PFSK-1 (cell line): ENCODE measurements around the gene FERMT1.

Source experiments
- FOXP2 ChIP-seq: optimal IDR thresholded peaks from 2 replicates; pipeline ENCODE3; 2011; ENCODE audit warnings: borderline replicate concordance, control low read depth, inconsistent platforms; ENCODE audit not compliant: insufficient read depth; ENCODE audit errors: extremely low read length, extremely low read depth
- POLR2AphosphoS5 ChIP-seq: IDR thresholded peaks from 2 replicates; pipeline ENCODE4 v1.6.1; 2012; ENCODE audit warnings: low read depth, mild to moderate bottlenecking, control low read depth, low read length, moderate library complexity
- REST ChIP-seq, 2 experiments: IDR thresholded peaks; 2 replicates each; pipeline versions ENCODE4 v1.6.1 to v1.8.0; 2011 to 2012; ENCODE audit warnings: low read depth in 2 of 2, low read length in 2 of 2, control low read depth in 1 of 2, inconsistent platforms in 1 of 2, mild to moderate bottlenecking in 1 of 2, moderate library complexity in 1 of 2; ENCODE audit not compliant: insufficient read depth in 1 of 2
- SIN3A ChIP-seq: IDR thresholded peaks from 2 replicates; pipeline ENCODE4 v1.6.1; 2012; ENCODE audit warnings: mild to moderate bottlenecking, low read length, moderate library complexity, borderline replicate concordance; ENCODE audit not compliant: insufficient read depth
- TAF1 ChIP-seq: IDR thresholded peaks from 2 replicates; pipeline ENCODE4 v1.6.1; 2012; ENCODE audit warnings: low read length, control low read depth, borderline replicate concordance; ENCODE audit not compliant: insufficient read depth

DNA sequence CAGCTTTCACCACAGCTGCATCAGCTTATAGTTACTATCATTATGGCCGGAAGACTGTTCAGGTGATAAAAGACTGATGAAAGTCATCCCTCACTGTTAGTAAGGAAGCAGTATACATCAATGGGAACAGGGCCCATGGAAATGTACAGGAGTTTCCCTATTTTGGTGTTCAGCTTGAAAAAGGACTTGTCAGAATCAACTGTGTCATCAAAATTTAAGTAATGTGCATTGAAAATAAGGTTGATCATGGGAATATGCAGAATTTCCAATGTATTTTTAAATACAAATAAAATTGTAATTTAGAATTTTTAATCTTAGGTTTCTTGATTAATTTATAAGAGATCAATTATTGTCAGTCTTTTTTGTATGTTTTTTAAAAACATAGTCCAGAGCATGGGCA lies 85.7 kb downstream of the FERMT1 start:
- TF ChIP-seq TAF1 (no peak), REST (IDR thresholded peaks at IDR 0.05; ENCODE audit: insufficient read depth in 1 of 2, low read depth in 2 of 2, low read length in 2 of 2) (no peak), POLR2AphosphoS5 (no peak), FOXP2 (no peak), SIN3A (no peak)
